SH-SY5Y (cell line): ENCODE data around the gene MPPED1.

Experiments
- GATA2 ChIP-seq: IDR thresholded peaks from 2 replicates; pipeline ENCODE4 v1.6.1; 2011; ENCODE audit warnings: mild to moderate bottlenecking, low read depth, low read length
- GATA3 ChIP-seq: IDR thresholded peaks from 2 replicates; pipeline ENCODE4 v1.6.1; 2011; ENCODE audit warnings: low read depth, mild to moderate bottlenecking, low read length, moderate library complexity

DNA sequence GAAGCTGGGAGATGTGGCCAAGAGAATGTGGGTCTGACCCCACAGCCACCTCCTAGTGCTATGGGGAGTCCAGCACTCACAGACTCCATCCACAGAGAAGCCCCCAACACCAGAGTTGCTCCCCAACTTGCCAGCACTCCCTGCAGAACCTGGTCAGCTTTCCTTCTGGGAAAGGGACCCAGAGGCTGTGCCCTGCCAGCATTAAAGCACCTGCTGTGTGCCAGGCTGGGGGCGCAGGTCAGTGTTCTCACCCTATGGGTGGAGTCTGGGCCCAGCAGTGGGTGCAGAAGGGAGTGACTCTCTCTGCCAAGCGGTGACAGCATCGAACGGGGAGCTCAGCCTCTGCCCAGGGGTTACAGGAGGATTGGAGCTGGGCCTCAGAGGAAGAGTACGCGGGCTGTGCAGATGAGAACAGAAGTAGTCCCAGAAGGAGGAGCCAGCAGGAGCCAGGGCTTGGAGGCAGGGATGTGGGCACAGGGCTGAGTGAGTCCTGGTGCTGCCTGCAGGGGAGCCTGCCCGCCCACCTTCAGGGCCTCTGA is 114.4 kb downstream of the MPPED1 start:
- TF ChIP-seq GATA3 (no peak), GATA2 (no peak)
